WTC11 (cell line): ENCODE data around the gene C18orf32. TPM values are rescaled to one million over a fixed set of nuclear protein-coding genes. Genes with fewer than 3 reads are reported as not detected.

ENCODE experiments used
- ATAC-seq: fragments of 200-7000 bp; cut with Tn5 transposase; 2 replicates; pipeline ENCODE4 v1.10.0; 2021; ENCODE audit warnings: mild to moderate bottlenecking, moderate library complexity
- CTCF ChIA-PET: fragments of 300-600 bp; sonication (Branson Sonifier 250); formaldehyde crosslinking; loops from one replicate; lab custom pipeline; 2021; ENCODE audit warnings: antibody characterized with exemption; lab: Charles Lee
- POLR2A ChIA-PET: fragments of 350-600 bp; sonication (Branson Sonifier 250); formaldehyde crosslinking; loops from one replicate; lab custom pipeline; 2021; ENCODE audit warnings: antibody characterized with exemption; lab: Charles Lee
- DNase-seq: peaks from one replicate; pipeline ENCODE4 v3.0.0; 2021; ENCODE audit warnings: low spot score
- H3K27ac Mint-ChIP-seq: 2 replicates; pipeline ENCODE4 v1.8.0; 2021; ENCODE audit warnings: mixed read lengths
- H3K27me3 Mint-ChIP-seq: 2 replicates; pipeline ENCODE4 v1.8.0; 2021; ENCODE audit warnings: low read depth, mild to moderate bottlenecking, moderate library complexity, mixed read lengths
- H3K36me3 Mint-ChIP-seq: 2 replicates; pipeline ENCODE4 v1.8.0; 2021; ENCODE audit warnings: mixed read lengths
- H3K4me1 Mint-ChIP-seq: 2 replicates; pipeline ENCODE4 v1.8.0; 2022; ENCODE audit warnings: mixed read lengths
- H3K4me3 Mint-ChIP-seq: 2 replicates; pipeline ENCODE4 v1.8.0; 2021; ENCODE audit warnings: mild to moderate bottlenecking, moderate library complexity, mixed read lengths
- H3K9me3 Mint-ChIP-seq: 2 replicates; pipeline ENCODE4 v1.8.0; 2021; ENCODE audit warnings: mixed read lengths
- SMAD4 ChIP-seq: sonication (generic); formaldehyde crosslinking; IDR thresholded peaks from 2 replicates; pipeline ENCODE4 v1.8.0; 2022; ENCODE audit warnings: mild to moderate bottlenecking, missing genetic modification reagents
- SOX15 ChIP-seq: fragments of 250-450 bp; sonication (Bioruptor Pico); IDR thresholded peaks from 2 replicates; pipeline ENCODE4 v1.9.0; 2021; ENCODE audit warnings: mild to moderate bottlenecking
- TEAD4 ChIP-seq: sonication (generic); formaldehyde crosslinking; IDR thresholded peaks from 2 replicates; pipeline ENCODE4 v1.8.0; 2022; ENCODE audit warnings: mild to moderate bottlenecking, missing genetic modification reagents
- ZNF121 ChIP-seq: sonication (generic); formaldehyde crosslinking; IDR thresholded peaks from 2 replicates; pipeline ENCODE4 v1.8.0; 2023; ENCODE audit warnings: missing genetic modification reagents
- ZNF671 ChIP-seq: fragments of 250-450 bp; sonication (Bioruptor Pico); IDR thresholded peaks from 2 replicates; pipeline ENCODE4 v1.8.0; 2021; ENCODE audit warnings: mild to moderate bottlenecking
- total RNA-seq: library from RNA; stranded (reverse); gene quantifications from 3 replicates; pipeline ENCODE4 v1.2.3, GENCODE V29; 2021

C18orf32 gene
- total RNA-seq, 1 experiment from 2014 or later: 32.1 TPM

DNA sequence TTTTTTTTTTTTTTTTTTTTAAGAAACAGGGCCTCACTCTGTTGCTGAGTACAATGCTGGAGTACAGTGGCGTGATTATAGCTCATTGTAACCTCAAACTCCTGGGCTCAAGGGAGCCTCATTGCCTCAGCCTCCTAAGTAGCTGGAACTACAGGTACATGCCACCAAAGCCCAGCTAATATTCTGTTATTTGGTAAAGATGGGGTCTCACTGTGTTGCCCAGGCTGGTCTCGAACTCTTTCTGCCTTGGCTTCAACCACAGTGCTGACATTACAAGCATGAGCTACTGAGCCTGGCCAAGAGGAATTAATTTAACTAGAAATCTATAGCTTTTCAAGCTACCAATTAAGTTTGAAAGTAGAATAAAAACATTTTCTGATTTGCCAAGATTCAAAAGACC lies 54.4 kb downstream of the C18orf32 start:
- DNase-seq: no peak
- H3K27me3 Mint-ChIP-seq: no peaks in the 10 kb centered on the region
- TF ChIP-seq SOX15 (CRISPR knock-in tag) (no peak), ZNF121 (CRISPR knock-in tag) (peak; percentile 84; the same call in 1 of the 2 replicates)
- TF ChIP-seq, all 79 proteins: peak for 1
- H3K9me3 Mint-ChIP-seq: no peaks in the 10 kb centered on the region
- H3K4me3 Mint-ChIP-seq: no peak overlapping the region
- no peak for ATAC-seq
- H3K27ac Mint-ChIP-seq: peak overlapping the region; percentile 57; the same call in 1 of the 2 replicates
- peaks cover 17% of the 10 kb centered on the region for H3K4me1 Mint-ChIP-seq
- POLR2A ChIA-PET: interaction anchor here (0.6 to 0.7 kb wide), 3 partner anchors 413 to 1055 kb away, joined by 3 to 5 read pairs (median 4); no protein-coding TSS in a partner anchor
- CTCF ChIA-PET: interaction anchor here (0.6 to 1.4 kb wide), 4 partner anchors 13 to 194 kb away, joined by 3 to 4 read pairs (median 3); no protein-coding TSS in a partner anchor
- H3K36me3 Mint-ChIP-seq: peaks cover 5% of the 10 kb centered on the region

DNA sequence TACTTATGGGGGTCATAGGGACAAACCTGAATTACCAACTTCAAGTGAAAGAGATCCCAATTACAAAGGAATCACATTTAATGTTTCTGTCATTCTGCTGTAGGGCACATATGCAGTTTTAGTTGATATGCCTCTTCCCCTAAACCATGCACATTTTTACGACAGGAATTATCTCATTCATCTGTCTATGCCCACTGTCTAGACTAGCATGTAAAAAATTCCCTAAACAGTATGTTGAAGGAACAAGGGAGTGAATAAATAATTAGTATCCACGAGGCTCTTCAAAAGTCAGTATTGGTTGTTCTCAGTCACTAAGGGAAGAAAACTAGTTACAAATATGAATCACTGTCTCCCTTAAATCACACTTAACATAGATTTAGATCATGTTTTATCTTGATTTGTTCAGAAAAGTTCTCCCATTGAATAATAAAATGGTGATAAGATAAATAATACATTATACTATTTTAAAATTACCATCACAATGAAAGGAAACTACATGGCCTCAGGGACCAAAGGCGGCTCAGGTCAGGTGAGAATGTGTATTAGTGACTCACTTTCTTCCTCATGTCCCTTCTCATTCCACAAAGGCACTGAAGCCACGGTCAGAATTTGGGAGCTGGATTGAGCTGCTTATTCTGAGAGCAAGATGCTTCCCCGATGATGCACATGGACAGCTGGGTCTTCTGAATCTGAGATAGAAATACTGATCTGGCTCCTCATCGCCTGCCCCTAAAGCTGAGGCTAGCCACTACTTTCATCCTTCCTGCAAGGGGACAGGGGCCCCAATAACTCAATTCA lies 55.7 kb downstream of the C18orf32 start:
- DNase-seq (no peak), ATAC-seq (peak; percentile 65)
- Mint-ChIP-seq H3K9me3 (no peaks in the 10 kb centered on the region), H3K4me1 (peaks cover 17% of the 10 kb centered on the region), H3K36me3 (peaks cover 9% of the 10 kb centered on the region), H3K27me3 (no peaks in the 10 kb centered on the region), H3K27ac (0 out of 2 replicates have a peak overlapping the region, but pooled peaks have one; percentile 70), H3K4me3 (no peak overlapping the region)
- ChIA-PET CTCF (no interaction called here), POLR2A (no interaction called here)
- TF ChIP-seq TEAD4 (no peak), SMAD4 (CRISPR knock-in tag) (no peak), ZNF671 (CRISPR knock-in tag) (no peak), ZNF121 (CRISPR knock-in tag) (no peak)

Other genes starting within 250 kb of the C18orf32 start
- gene DYM, start 26.6 kb downstream of the C18orf32 start, total RNA-seq: 64.1 to 71.4 TPM (median 68.9 TPM) in 3 replicates
- 2,395 to 2,803 TPM (median 2,637 TPM) in 3 replicates for gene RPL17, start 5.2 kb upstream of the C18orf32 start, total RNA-seq
- gene LIPG, start 74.8 kb upstream of the C18orf32 start, total RNA-seq: 5.5 to 6.8 TPM (median 6.1 TPM) in 3 replicates